HTERT RPE-1 (cell line): ENCODE results near the gene GRAMD1B.
"Not testable (repeated sequence)": the region's sequence is repeated elsewhere in the genome, so short reads cannot be mapped to it uniquely, and the experiment has no call there.

Experiments used
- in situ Hi-C: fragments of 300-500 bp; cut with MboI; formaldehyde crosslinking; loops from 4 replicates; pipeline ENCODE4 v1.14.3; 2020; ENCODE audit warnings: low sequenced_read_pairs

GRAMD1B gene

DNA sequence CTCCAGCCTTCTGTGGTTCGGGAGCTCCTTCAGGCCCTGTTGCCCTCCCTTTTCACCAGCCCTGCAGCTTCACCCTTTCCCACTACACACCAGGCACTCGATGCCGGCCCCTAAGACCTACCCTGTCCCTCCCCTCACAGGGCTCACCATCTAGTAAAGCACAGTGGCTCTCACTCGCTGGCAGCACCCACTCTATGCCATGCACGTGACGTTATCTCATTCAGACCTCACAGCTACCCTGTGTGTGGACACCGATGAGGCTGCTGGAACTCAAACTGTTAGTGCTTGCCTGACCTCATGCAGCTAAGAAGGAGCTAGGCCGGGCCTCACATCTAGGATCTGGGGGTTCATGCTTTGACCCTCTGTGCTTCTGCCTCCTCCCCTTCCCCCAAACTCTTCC, 178.9 kb downstream of the GRAMD1B start:
- in situ Hi-C loops = no loop called here

DNA sequence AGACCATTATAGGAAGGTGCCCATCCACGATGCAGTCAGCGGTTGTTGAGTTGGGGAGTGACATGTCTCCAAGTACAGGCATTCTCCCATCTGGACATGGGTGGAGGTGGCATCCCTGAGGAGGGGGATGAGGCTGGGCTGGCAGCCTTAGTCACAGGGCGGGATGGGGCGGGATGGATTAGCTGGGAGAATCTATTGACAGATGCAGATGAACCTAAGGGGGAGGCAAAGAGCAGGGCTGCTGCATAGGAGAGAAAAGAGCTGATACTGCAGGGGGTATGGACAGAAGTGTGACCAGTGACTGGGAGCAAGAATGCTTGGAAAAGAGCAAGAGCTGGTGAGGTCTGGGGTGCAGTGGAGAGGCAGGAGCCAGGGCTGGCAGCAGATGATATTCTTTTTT, 181.6 kb downstream of the GRAMD1B start:
- in situ Hi-C loops = no loop called here

DNA sequence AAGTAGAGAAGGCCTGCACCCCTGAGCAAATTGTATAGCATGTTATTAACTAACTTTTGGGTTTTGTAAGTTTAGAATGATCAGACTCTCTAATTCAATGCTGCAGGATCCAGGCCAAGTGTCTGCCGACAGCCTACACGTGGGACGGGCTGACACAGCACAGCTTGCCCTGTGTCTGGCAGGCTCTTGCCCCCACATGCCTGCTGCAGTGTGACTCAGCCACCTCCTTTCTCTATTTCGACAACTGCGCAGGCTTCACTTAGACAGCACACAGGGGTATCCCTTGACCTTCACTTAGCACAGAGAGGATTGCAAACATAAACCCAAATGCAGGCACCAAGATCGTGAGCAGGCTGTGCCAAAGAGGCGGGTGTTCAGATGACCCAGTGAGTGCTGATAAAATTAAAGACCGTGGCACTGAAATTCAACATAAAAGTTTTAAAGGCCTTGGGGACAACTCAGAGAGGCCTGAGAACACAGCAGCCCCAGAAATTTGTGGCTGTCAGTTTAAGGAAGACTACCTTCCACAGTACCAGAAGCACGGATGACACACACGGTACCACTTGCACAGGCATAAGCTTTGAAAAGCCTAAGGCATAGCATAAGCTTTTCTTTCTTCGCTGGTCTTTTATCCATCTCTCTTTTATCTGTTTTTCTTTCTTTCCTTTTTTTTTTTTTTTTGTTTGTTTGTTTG, 186.6 kb downstream of the GRAMD1B start:
- in situ Hi-C loops = no loop called here

DNA sequence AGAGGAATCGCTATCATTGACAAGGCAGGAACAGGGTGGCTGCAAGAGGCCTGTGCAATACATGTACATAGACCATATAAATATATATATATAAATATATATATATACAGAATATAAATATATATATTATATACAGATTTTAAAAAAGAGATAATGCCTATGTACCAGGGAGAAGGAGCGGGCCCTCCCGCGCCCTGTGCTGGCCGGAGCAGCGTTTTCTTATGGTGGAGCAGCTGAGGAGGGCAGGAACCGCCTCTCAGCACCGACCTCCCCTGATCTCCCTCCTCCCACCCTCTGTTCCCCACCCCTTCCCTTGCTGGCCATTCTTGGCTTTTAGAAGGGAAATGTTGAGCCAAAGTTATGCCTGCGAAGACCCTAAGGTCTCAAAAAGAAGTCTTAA, 192.5 kb downstream of the GRAMD1B start:
- in situ Hi-C loops = no loop called here

DNA sequence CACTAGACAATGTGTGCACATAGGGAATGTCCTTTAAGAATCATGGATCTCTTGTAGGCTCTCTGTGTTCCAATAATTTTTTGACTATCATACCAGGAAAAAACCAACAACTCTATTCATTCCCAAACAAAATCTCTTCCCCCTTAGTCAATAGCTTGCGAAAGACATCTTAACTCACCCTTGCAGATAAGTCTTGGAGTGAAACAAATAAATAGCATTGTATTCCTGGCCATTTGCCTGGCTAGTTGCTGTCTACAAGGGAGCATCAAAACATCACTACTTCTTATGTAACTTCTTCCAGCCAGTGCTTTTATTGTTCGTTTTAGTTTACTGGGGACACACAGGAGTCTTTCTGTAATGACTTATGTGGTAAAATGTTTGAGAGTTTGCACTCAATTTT, 194.9 kb downstream of the GRAMD1B start:
- in situ Hi-C loops = no loop called here

DNA sequence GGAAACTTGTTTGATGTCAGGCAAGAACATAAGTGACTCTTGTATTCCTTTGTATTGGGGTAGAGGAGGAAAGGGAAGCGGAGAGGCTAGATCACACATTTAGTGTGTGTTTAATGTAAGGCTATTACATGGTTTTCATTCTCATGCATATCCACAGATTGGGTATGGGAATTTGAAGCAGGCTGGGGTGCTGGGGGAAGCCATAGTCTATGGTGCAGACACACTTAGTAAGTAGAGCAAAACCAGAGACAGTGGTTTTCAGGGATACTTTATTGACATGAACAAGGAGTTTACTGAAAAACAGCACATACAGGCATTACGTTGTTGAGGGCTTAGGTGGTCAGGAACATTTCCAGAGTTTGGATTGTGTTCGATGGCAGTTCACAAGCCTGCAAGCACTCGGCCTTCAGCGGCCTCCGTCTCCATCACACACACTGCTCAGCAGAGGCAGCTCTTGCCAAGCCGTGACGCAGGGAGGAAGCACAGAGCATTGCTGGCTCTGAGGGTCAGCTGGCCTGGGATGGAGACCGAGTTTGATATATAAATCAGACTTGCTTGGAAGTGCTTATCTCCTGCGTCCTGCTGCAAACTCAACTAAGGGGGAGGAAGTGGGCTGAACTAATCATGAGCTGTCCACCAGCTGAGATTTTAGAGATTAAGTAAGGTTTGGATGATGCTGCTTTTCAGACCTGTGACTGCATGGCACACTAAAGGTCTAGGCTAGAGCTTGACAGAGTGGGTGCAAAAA, 199.0 kb downstream of the GRAMD1B start:
- in situ Hi-C loops = no loop called here

DNA sequence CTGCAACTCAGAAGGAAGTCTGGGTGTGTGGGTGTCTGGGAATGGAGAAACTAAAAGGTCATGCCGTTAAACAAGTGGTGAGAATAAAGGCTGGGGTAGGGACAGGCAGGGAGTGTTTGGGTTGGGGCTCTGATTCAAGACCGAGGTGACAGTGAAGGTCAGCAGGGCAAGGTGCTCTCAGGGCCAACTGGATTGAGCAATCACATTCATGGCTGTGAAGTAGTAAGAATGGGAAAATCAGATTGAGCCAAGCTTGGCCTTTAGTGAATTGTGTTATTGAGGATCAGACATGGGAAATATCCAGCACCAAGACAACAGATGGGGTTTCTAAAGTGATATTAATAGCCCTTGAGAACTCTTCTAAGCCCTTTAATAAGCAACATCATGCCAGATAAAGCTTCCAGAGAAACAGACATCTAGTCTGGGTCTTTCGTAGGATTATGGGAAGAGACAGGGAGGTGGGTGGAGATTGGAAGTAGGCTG, 200.1 kb downstream of the GRAMD1B start:
- in situ Hi-C loops = no loop called here

DNA sequence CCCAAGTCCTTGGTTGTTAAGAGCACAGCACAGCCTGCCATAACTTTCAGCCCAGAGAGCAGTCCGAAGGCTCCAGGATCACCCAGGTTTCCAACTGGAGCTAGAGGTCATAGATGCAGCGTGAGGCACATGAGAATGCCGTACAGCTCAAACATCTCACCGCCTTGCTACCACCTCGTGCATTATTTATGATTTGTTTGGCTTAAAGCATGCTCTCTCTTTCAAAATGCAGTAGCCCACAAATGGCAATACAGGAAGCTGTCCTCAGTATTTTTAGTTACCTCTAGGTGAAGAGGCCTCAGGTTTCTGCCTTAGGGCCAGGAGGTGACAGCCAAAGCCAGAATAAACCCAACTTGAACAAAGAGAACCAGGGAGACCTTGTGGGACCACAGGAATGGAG, 210.0 kb downstream of the GRAMD1B start:
- in situ Hi-C loops = no loop called here

DNA sequence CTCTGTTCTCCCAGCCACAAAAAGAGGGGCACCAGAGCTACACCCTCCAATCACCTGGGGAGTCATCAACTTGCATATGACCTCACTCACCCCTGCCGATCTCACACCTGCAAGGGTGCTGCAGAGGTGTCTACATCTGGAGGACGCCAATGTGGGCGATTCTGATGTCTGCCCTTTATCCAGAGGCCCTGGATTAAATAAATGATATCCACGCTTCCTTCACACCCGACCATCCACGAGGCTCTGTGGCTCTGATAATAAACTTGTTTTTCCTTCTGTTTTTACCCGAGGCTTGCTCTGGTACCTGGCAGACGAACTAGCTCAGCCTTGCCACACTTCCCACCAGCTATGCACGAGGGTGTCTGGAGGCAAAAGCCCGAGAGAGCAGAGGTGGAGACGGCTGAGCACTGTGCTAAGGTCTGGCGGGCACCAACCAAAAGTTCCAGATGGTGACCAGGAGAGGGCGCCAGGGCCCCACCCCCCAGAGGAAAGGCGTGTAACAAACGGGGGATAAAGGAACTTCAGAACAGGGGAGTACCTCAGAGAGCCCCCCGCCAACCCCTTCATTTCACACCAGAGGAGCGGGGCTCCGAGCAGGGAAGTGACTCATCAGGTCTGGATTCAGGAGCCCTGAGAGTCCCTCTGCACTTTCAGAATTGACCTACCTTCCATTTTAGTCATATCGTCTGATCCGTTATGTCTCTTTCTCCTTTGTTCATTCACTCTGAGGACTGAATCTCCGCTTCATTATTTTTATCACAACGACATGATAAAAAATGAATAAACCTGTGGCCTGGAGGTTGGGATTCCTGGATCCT, 210.8 kb downstream of the GRAMD1B start:
- in situ Hi-C loops = no loop called here

DNA sequence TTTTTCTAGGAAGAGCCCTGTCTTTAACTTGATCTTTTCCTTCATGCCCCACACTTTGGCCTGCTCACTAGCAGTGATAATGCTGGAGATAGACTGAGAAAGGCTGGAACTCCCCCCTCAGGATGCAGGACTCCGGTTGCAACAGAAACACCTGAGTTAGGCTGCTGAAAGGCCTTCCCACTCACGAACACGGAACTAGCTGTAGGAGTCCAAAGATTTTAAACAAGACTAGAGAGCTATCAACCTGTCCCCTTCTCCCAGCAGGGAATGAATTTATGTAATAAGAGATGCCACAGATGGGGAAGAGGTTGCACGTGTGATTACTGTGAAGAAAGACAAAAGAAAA, 211.4 kb downstream of the GRAMD1B start:
- in situ Hi-C loops = no loop called here

DNA sequence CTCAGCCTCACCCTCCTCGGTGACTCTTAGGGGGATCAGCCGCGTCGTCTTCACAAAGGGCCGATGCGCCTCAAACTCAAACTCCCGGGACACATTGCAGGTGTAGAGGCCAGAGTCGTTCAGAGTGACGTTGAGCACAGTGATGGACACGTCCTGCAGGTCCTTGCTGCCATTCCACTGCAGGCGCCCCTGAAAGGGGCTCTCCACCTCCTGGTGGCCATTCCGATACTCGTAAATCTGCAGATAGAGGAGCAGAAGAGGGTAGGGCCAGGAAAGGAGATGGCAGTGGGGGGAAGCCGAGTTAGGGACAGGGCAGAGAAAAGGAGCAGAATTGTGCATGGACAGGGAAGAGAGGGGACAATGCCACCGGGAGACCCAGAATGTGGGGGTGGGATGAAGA, 212.4 kb downstream of the GRAMD1B start:
- in situ Hi-C loops = no loop called here

DNA sequence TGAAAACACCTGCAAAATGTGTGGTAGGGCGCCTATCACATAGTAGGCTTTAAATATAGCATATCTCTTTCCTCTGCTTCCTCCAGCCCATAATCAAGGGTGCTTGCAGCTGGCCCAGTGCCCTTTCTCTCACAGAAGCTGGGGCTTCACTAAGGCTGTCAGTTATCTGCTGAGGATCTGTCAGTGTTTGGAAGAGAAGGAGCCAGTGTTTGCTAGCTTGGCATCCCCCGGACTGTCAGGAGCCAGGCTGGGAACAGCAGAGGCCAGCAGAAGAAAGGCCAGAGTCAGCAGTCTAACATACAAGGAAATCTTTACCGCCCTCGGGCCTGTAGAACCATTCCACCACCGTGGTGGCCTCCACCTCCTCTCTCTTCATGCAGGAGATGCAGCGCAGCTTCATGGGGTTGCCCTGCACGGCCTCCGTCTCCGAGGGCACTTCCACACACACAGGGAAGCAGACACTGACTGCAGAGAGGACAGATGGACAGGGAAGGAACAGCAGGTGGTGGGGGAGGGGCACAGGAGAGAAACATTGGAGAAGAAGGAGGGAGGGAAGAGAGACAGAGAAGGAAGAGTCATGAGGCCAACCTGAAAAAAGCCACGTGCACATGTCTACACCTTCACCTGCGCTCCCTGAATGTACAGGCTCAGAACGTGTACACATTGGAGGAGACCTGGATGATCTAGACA, 215.4 kb downstream of the GRAMD1B start:
- in situ Hi-C loops = no loop called here

DNA sequence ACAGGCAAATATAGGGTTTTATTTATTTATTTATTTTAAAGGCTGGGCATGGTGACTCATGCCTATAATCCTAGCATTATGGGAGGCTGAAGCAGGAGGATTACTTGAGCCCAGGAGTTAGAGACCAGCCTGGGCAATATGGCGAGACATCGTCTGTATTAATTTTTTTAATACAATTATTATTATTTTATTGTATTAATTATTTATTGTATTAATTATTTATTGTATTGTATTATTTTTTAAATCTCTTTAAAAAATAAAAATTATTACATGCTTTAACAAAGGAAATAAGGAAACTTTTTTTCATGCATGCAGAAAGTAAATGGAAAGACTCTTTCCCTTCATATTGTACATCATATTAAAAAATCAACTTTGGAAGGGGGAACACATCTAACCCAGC, 220.8 kb downstream of the GRAMD1B start:
- in situ Hi-C loops = no loop called here

DNA sequence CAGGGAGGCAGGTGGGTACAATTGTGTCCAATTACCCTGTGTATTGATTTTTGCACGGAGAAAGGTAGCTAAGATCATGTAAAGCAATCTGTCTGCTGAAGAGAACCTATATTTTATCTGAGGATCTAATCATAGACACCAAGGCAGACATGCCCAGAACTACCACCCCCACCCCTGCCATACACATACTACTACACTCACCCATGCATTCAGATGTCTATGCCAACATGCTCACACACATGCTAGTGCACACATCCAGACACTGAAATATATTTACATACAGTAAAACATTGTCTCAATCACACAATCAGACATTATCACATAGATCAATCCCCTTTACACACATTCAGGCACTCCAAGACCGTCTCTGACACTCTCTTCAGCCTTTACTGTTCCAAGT, 222.5 kb downstream of the GRAMD1B start:
- in situ Hi-C loops = no loop called here

DNA sequence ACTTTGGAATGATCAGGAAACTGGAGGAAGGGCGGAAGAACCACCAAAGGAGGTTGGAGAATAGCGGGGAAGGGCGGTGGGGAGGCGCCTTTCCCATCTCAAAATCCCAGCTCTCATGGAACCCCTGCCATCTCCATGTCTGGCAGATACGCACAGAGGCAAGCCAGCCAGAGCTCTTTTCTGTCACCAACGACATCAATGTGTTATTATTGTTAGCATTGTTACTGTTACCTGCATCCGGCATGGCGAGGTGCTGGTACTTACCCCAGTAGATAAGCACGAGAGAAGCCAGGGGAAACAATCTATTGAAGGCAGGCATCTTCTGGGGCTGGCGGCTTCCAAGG, 223.4 kb downstream of the GRAMD1B start:
- in situ Hi-C loops = no loop called here

DNA sequence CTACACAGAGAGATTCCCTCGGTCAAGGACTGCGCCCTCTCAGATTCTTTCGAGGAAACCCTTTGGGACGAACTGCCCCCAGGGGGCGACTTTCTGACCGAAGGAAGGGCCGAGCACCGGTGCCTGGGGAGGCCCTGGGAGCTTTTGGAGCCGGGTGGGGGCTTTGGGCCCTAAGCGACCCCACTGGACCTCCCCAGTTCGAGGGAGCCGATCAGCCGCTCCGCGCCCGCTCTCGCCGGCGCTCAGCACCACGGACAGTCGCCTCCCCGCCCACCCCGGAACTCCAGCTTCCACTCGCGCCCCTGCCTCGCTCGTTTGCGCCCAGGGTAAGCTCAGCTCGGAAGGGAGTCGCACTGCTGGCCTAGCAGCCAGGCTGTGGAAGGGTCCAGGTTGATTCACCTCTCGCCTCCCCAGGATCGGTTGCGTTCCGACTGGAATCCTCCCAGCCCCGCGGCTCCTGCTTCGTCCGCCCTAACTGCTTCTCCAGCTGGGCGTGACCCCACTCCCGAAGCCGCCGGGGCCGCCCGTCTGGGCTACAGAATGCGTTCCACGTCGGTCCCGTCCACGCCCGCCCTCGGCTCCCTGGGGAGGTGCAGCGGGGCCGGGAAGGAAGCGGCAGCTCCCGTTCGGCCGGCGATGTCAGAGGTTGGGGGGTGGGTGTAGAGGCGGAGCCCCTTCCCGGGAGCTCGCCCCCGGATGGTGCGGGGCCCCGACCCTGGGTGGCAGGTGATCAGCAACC, 223.9 kb downstream of the GRAMD1B start:
- in situ Hi-C loops = no loop called here

DNA sequence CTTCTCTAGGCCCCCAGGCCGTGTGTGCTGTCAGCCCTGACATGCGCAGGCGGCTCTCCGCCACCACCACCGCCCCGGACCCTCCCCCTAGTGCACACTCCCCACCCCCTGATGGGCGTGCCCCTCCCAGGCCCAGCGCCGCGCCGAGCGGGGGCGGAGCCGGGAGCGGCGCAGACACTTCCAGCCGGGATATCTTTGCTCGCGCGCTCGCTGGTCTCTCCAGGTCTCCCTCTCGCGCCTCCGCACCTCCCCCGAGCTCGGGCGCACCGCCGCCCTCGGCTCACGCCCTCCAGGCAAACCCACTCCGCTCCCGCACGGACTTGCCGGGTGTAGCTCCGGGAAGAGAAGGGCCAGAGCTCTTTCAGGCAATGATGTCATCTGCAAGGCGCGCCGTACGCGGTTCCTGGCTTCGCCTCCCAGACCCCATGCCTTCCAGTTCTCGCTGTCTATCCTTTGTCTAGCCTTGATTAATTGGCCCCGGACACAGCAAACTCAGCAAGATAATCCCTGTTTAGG, 224.6 kb downstream of the GRAMD1B start, which contains the start of gene SCN3B:
TSS of gene SCN3B (minus strand) at position 59 of the 516 bp plus-strand sequence. CDS start 823 bp downstream, outside the sequence.
- in situ Hi-C loops = no loop called here

DNA sequence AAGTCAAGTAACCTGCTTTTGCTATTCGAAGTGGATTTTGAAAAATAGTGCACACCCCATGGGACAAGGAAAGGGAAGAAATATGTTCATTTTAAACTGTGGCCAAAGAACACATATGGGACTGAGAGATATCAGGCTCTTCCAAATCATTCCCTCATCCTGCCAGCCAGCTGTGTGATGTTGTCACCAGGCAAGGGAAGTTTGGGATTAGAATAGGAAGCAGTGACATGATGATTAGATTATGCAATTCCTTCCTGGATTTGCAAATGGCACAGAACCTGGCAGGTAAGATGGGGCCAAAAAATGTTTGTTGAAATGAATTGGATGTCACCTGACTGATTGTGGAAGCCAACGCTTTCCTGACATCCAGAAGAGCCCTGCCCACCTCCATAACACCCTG, 229.2 kb downstream of the GRAMD1B start:
- in situ Hi-C loops = no loop called here

DNA sequence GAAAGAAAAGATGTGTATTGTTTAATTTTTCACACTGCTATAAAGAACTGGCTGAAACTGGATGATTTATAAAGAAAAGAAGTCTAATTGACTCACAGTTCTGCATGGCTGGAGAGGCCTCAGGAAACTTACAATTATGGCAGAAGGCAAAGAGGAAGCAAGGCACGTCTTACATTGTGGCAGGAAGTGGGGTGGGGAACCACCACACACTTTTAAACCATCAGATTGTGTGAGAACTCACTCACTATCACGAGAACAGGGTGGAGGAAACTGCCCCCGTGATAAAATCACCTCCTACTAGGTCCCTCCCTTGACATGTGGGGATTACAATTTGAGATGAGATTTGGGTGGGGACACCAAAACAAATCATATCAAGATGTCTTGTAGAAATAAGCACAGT, 229.9 kb downstream of the GRAMD1B start:
- in situ Hi-C loops = not testable (repeated sequence)

DNA sequence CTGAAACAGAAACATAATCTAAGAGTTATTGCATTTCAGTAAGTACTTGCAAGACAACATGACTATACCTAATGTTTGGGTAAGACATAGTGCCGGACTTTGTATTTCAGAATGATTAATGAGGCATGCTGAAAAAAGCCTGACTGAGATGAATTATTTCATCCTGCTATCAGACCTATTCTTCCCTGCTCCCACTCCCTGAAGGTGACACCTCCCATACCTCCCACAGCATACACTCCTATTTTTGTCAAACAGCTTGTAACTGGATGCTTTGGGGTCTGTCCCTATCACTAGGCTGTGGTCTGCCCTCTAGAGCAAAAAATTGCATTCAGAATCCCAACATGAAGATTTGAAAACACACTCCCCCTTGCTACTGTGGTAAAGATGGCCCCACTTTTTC, 235.2 kb downstream of the GRAMD1B start:
- in situ Hi-C loops = no loop called here
